Left ventricle myocardium inferior (tissue), 1 donor: ENCODE data around the gene ARHGEF37. TPM values are rescaled to one million over a fixed set of nuclear protein-coding genes. Genes with fewer than 3 reads are reported as not detected.

Experiments
- DNase-seq: peaks from one replicate; pipeline ENCODE4 v3.0.0-alpha.2; 2020
- H3K27ac ChIP-seq: fragments of 200-600 bp; replicated peaks from 2 replicates; pipeline ENCODE4 v1.8.0; 2021
- H3K27me3 ChIP-seq: fragments of 200-600 bp; 2 replicates; pipeline ENCODE4 v1.8.0; 2021; ENCODE audit warnings: low read depth
- H3K36me3 ChIP-seq: fragments of 200-600 bp; 2 replicates; pipeline ENCODE4 v1.8.0; 2021
- H3K4me1 ChIP-seq: fragments of 200-600 bp; 2 replicates; pipeline ENCODE4 v1.8.0; 2021
- H3K4me3 ChIP-seq: fragments of 200-600 bp; 2 replicates; pipeline ENCODE4 v1.8.0; 2021; ENCODE audit warnings: mild to moderate bottlenecking, moderate library complexity
- H3K9me3 ChIP-seq: fragments of 200-600 bp; replicated peaks from 2 replicates; pipeline ENCODE4 v1.8.0; 2021
- intact Hi-C: fragments of 100-400 bp; cut with micrococcal nuclease; formaldehyde crosslinking; loops from one replicate; pipeline ENCODE4 v1.11.0; 2022
- total RNA-seq: library from RNA; stranded (reverse); fragmentation: NEBNext Ultra II Directional; extraction: Animal tissue kit (Norgen Biotek cat#: 25700); gene quantifications from one replicate; pipeline ENCODE4 v1.2.1, GENCODE V29; 2021
- TF ChIP-seq, protein P1 (sequence below): fragments of 200-600 bp; IDR thresholded peaks from 2 replicates; pipeline ENCODE4 v1.8.0; 2021; ENCODE audit warnings: antibody characterized with exemption, mild to moderate bottlenecking, borderline replicate concordance
- donor health status: DM: no; HTN: yes; CAD: no; lungs with severe emphysema.

ARHGEF37 gene
- total RNA-seq, 1 donor from 2014 or later, result 22.8 TPM

GRCh38 chr5:149640350-149640999 lies 59.2 kb downstream of the ARHGEF37 start:
- peak overlapping the region; percentile 27 for H3K4me3 ChIP-seq
- H3K27ac ChIP-seq, result peak overlapping the region; percentile 79
- H3K27me3 ChIP-seq, result no peaks in the 10 kb centered on the region
- TF ChIP-seq, protein P1, sequence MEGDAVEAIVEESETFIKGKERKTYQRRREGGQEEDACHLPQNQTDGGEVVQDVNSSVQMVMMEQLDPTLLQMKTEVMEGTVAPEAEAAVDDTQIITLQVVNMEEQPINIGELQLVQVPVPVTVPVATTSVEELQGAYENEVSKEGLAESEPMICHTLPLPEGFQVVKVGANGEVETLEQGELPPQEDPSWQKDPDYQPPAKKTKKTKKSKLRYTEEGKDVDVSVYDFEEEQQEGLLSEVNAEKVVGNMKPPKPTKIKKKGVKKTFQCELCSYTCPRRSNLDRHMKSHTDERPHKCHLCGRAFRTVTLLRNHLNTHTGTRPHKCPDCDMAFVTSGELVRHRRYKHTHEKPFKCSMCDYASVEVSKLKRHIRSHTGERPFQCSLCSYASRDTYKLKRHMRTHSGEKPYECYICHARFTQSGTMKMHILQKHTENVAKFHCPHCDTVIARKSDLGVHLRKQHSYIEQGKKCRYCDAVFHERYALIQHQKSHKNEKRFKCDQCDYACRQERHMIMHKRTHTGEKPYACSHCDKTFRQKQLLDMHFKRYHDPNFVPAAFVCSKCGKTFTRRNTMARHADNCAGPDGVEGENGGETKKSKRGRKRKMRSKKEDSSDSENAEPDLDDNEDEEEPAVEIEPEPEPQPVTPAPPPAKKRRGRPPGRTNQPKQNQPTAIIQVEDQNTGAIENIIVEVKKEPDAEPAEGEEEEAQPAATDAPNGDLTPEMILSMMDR, result no peak
- peaks cover 29% of the 10 kb centered on the region for H3K4me1 ChIP-seq
- no peaks in the 10 kb centered on the region for H3K9me3 ChIP-seq
- no peaks in the 10 kb centered on the region for H3K36me3 ChIP-seq
- no peak for DNase-seq
- intact Hi-C loops, result no loop called here

DNA sequence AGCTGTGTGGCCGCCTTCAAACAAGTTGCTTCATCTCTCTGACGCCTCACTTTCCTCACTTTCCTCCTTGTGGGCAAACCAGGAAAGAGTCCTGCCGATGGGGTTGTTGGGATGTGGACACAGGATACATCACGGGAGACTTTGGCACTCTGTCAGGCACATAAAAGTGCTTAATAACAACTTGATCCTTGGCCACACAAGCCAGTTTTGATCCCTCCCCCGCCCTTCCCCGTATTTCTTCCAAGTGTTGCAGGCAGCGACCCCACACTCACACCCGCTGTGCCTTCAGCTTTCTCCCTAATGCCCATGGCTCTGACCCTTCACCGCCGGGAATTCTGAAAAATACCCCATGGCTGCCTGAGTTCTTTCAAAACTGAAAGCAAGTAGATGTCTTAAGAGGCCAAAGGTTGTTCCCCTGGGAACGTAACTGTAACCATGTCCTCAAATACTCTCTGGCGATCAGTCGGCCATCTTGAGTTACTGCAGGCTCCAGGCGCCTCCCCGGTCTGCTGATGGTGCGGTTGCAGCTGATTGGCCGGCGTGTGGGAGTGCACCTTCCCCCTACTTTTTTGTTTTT lies 59.8 kb downstream of the ARHGEF37 start:
- peak overlapping the region; percentile 27 for H3K4me3 ChIP-seq
- peak overlapping the region; percentile 79 for H3K27ac ChIP-seq
- no peaks in the 10 kb centered on the region for H3K36me3 ChIP-seq
- H3K9me3 ChIP-seq, result no peaks in the 10 kb centered on the region
- intact Hi-C loops, result no loop called here
- DNase-seq, result no peak
- TF ChIP-seq, protein P1, result peak; percentile 22
- H3K27me3 ChIP-seq, result no peaks in the 10 kb centered on the region
- H3K4me1 ChIP-seq, result peaks cover 29% of the 10 kb centered on the region

DNA sequence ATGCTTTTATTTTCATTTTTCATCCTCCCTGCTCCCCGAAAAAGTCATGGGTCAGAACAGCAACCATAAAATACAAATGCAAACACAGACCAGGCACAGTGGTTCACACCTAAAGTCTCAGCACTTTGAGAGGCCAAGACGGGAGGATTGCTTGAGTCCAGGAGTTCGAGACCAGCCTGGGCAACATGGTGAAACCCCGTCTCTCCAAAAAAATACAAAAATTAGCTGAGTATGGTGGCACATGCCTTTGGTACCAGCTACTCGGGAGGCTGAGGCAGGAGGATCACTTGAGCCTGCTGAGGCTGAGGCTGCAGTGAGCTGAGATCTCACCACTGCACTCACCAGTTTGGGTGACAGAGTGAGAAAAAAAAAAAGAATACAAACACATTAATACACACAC lies 60.3 kb downstream of the ARHGEF37 start:
- intact Hi-C loops, result no loop called here
- H3K4me3 ChIP-seq, result peak overlapping the region; percentile 27
- TF ChIP-seq, protein P1, result no peak

DNA sequence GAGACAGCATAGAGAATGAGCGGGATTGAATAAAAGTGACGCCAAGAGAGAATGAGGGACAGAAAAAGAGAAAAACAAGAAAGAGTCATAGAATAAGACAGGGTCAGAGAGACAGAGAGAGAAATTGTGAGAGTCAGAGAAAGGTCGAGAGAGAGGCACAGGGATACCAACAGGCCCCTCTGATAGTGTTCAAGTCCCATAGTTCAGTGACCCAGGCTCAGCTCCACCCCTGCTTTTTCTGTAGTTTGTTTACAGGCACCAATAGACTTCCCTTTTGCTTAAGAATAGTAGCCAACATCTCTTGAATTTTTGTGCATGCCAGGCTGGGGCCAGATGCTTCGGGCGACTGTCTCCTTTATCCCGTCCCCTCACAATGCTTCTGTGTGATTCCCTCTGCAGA lies 62.5 kb downstream of the ARHGEF37 start:
- H3K9me3 ChIP-seq, result no peaks in the 10 kb centered on the region
- no peaks in the 10 kb centered on the region for H3K36me3 ChIP-seq
- DNase-seq, result no peak
- no peaks in the 10 kb centered on the region for H3K27me3 ChIP-seq
- peaks cover 30% of the 10 kb centered on the region for H3K4me1 ChIP-seq
- intact Hi-C loops, result no loop called here
- TF ChIP-seq, protein P1, result no peak
- no peak overlapping the region for H3K27ac ChIP-seq
- no peak overlapping the region for H3K4me3 ChIP-seq

More for the DNA sequence above, 60.3 kb downstream of the ARHGEF37 start:
- H3K27ac ChIP-seq, result peak overlapping the region; percentile 79
- no peaks in the 10 kb centered on the region for H3K36me3 ChIP-seq
- no peak for DNase-seq
- no peaks in the 10 kb centered on the region for H3K27me3 ChIP-seq
- H3K4me1 ChIP-seq, result peaks cover 30% of the 10 kb centered on the region
- no peaks in the 10 kb centered on the region for H3K9me3 ChIP-seq

GRCh38 chr5:149644629-149645028 lies 63.3 kb downstream of the ARHGEF37 start:
- no peak overlapping the region for H3K27ac ChIP-seq
- H3K36me3 ChIP-seq, result no peaks in the 10 kb centered on the region
- intact Hi-C loops, result no loop called here
- TF ChIP-seq, protein P1, result no peak
- H3K4me1 ChIP-seq, result peaks cover 25% of the 10 kb centered on the region
- no peak for DNase-seq
- H3K4me3 ChIP-seq, result no peak overlapping the region
- no peaks in the 10 kb centered on the region for H3K9me3 ChIP-seq
- H3K27me3 ChIP-seq, result no peaks in the 10 kb centered on the region
